Activated CD8-positive, alpha-beta memory T cell treated with anti-CD3 and anti-CD28 coated beads for 24 hours (primary cell): ENCODE data around the gene MYPN.
A peak's percentile ranks its signal among the peaks of the same experiment; 100 is the strongest.
"Not testable (repeated sequence)": the region's sequence is repeated elsewhere in the genome, so short reads cannot be mapped to it uniquely, and the experiment has no call there.

Source experiments
- DNase-seq: peaks from one replicate; pipeline ENCODE4 v3.0.0-alpha.2; 2020

MYPN gene

GRCh38 chr10:68138526-68138925 lies 29.2 kb downstream of the MYPN start:
- no peak for DNase-seq

- no peak for DNase-seq
Observed at GRCh38 chr10:68139448-68140272, 30.4 kb downstream of the MYPN start.

- no peak for DNase-seq
Observed at GRCh38 chr10:68142761-68143160, 33.5 kb downstream of the MYPN start.

- DNase-seq, result no peak
Observed at GRCh38 chr10:68144709-68145108, 35.4 kb downstream of the MYPN start.

- no peak for DNase-seq
Observed at GRCh38 chr10:68145705-68146104, 36.4 kb downstream of the MYPN start.

- no peak for DNase-seq
Observed at GRCh38 chr10:68146133-68146532, 36.8 kb downstream of the MYPN start.

- DNase-seq, result no peak
Observed at GRCh38 chr10:68151453-68151852, 42.2 kb downstream of the MYPN start.

- no peak for DNase-seq
Observed at GRCh38 chr10:68153473-68154210, 44.4 kb downstream of the MYPN start.

GRCh38 chr10:68154211-68154497 lies 44.9 kb downstream of the MYPN start:
- DNase-seq, result no peak

- DNase-seq, result no peak
Observed at GRCh38 chr10:68155615-68156210, 46.4 kb downstream of the MYPN start.

GRCh38 chr10:68156373-68157185 lies 47.3 kb downstream of the MYPN start:
- peak; percentile 68 for DNase-seq

GRCh38 chr10:68157522-68157921 lies 48.2 kb downstream of the MYPN start:
- DNase-seq, result not testable (repeated sequence)

GRCh38 chr10:68158031-68158430 lies 48.7 kb downstream of the MYPN start:
- no peak for DNase-seq

- no peak for DNase-seq
Observed at GRCh38 chr10:68163735-68164134, 54.4 kb downstream of the MYPN start.

GRCh38 chr10:68165643-68166042 lies 56.4 kb downstream of the MYPN start:
- no peak for DNase-seq

GRCh38 chr10:68166871-68167585 lies 57.7 kb downstream of the MYPN start:
- no peak for DNase-seq

GRCh38 chr10:68167586-68168189 lies 58.4 kb downstream of the MYPN start:
- no peak for DNase-seq

- no peak for DNase-seq
Observed at GRCh38 chr10:68171539-68172080, 62.3 kb downstream of the MYPN start.

- DNase-seq, result no peak
Observed at GRCh38 chr10:68172324-68172723, 63.0 kb downstream of the MYPN start.

- no peak for DNase-seq
Observed at GRCh38 chr10:68175949-68176348, 66.7 kb downstream of the MYPN start.

GRCh38 chr10:68176797-68177196 lies 67.5 kb downstream of the MYPN start:
- no peak for DNase-seq

GRCh38 chr10:68178592-68178991 lies 69.3 kb downstream of the MYPN start:
- DNase-seq, result no peak
